GM21515 (cell line): ENCODE results near the gene CYSTM1.

Source experiments
- ATAC-seq: cut with Tn5 transposase; IDR thresholded peaks from one replicate; pipeline ENCODE4 v1.9.1; 2021; ENCODE audit not compliant: unreplicated experiment

Gene CYSTM1, protein sequence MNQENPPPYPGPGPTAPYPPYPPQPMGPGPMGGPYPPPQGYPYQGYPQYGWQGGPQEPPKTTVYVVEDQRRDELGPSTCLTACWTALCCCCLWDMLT

DNA sequence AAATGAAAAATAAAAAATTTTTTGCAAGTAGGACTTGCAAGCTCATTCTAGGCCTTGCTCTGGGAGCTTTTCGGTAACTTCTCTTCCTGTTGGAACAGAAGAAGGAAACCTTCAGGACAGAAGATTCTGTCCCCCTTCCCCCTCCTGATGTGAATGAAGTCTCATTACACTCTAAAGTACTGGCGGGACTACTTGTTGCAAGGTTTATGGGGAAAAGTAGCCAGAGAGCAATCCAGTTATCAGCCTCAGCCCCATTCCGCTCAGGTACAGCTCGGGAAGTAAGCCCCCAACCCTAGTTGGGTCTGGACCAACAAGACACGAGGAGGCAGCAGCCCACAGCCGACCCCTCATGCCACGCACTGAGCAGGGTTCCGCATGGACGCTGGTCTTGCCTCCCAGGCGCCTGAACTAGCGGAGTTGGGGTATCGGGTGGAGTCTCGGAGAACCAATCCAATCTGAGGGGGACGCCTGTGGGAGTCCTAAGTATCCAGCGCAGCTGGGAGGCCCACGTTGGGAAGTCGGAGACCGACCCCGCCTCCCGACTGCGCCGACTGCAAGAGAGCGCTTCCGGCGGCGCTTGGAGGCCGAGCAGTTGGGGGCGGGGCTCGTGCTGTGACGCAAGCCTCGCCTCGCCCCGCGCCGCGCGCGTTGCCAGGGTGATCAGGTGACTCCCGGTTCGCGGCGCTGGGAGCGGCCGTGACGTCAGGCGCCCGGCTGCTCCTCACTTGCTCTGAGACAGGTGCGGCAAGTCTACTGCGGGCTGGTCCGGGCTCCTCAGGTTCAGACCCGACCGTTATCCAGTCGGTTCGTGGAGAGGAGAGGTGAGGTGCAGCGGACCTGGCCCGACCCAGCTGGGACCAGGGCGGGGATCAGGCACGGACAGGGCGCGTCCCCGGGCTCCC, at the start of gene CYSTM1:
CYSTM1 (plus strand) TSS at position 724 of the 902 bp plus-strand sequence. CDS start 19,278 bp downstream, outside the sequence.
- peak; percentile 94 for ATAC-seq

DNA sequence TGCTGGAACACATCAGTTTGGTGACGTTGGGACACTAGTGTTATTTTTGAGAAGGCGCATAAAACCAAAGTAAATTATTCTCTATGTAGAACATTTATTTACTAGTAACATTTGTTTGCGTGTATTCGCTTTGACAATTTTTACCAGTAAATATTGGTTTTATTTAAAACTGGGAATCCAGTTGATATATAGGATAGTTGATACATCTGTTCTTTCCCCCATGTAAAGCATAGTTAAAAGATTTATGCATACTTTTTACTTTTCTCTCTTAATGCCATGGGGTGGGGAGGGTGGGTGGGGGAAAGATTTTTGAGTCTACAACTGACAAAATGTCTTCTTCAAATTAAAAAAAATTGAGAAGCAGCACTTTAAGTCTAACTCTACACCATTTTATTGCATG, 49.4 kb upstream of the CYSTM1 start, which contains the start of gene IGIP:
IGIP (plus strand) TSS at position 301 of the 400 bp plus-strand sequence. CDS start 2,540 bp downstream, outside the sequence.
- no peak for ATAC-seq

DNA sequence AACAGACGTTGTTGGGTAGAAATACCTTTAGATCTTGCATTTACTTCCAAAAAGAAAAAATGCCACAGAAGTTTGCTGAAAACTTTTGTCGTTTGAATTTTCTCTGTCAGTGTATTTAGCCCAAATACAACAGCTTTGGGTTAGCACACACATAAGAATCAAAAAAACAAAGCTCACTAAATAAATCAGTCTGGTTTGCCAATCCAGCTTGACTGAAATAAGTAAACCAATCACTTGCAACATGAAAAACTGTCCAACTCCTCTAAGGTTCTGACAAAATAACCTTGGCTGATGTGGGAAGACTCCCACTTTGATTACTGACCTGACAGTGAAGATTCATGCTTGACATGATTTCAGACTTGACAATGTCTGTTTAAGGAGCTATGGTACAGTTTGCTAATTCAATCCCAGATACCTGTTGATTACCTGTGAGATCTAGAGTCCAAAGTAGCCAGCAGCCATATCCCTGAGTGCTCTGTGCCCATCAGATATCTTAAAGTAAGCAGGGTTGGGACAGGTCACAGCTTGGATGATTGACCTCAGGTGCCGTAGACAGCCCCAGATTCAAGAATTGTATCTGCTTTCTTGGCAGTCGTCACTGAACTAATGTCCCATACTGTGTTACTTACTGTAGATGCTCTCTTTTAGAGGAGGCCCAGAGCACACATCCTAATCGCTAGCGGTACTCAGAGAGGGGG, 48.5 kb upstream of the CYSTM1 start:
- no peak for ATAC-seq

DNA sequence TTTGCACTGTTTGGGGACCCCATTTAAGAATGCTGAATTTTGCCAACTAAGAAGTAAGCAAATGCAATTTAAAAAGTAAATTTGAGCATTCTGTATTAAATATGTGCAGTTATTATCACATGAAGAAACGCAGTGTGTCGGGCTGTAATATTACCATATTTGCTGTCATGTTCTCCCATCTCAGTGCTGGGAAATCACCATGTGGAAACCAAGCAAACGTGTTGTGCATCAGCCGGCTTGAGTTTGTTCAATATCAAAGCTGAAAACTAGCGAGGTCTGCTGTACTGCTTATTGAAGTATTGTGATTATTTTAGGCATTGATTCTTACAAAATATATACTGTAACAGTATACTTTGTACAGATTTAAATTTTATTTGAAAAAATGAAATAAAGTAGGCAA, 46.6 kb upstream of the CYSTM1 start:
- ATAC-seq = no peak

DNA sequence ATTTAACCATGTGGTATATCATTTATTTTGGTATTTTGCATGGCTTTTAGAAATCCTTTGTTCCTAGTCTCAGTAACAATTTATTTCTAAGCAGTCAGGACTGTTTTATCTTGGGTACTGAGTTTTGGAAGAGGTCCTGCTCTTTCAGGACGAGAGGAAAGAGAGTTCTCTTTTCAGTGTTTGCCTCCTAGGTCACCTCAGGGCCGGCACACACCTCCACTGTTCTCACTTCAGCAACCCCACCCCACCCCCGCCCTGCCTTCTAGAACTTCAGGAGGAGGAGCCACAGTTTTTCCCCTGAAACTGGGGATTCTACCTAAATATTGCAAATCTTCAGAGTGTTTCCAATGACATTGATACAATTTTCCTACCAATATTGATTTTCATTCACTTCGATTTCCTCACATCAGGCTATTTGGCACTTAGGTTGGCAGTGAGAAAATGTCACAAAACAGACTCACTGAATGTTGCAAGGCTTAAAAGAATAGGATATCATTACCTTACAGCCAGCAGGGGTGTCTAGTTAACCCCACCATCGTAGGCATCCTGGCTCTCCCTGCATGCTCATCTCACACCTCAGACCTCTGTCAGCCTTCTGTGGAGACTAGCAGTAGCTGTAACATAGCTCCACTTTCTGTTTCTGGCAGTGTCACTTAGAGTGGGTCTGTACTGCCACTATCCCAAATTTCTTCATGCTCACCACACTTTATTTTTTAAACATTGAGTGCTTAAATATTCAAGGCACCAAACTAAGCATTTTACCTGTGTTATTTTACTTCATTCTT, 43.8 kb upstream of the CYSTM1 start:
- ATAC-seq = no peak

DNA sequence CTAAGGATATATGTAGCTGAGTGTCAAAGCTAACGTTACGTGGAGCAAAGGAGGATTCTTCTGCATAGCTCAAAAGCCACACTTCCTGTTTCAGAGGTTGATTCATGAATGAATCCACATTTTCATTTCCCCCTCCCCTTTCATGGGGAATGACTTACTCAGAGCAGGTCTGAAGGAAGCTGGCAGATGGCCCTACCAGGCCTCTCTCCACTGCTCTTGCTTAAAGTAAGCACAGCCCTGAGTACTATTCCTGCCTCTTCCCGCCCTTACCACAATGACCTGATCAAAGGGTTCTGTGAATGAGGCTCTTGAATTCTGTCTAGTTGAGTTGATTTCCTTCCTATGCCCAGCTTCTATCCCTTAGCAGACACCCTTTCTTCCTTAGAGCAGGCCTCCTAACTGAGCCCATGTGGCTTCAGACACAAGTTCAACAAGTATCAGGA, 43.0 kb upstream of the CYSTM1 start:
- no peak for ATAC-seq

DNA sequence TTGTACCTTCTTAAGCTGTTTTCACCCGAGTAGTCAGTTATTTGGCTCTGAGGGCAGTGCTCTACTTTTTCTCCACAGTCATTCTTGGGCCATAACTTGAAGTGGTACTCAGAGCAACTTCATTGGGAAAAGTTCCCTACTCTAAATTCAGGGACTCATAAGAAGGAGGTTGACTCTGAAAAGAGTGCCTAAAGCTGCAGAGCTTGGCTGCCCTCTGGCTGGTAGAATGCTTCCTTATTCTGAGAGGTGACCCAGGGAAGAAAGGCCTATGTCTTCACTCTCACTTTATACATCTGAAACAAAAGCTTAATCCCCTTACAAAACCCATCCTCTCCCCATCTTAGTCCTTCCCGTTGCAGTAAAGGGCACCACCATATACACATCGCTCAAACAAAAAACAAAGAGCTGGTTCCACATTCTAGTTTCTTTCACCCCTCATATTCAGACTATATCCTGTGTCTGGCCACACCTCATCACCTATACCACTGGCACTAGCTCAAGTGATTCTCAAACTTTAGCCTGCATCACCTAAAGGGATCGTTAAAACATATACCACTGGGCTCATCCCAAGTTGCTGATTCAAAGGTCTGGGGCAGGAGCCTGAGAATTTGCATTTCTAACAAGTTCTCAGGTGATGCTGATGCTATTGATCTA, 41.3 kb upstream of the CYSTM1 start:
- no peak for ATAC-seq

DNA sequence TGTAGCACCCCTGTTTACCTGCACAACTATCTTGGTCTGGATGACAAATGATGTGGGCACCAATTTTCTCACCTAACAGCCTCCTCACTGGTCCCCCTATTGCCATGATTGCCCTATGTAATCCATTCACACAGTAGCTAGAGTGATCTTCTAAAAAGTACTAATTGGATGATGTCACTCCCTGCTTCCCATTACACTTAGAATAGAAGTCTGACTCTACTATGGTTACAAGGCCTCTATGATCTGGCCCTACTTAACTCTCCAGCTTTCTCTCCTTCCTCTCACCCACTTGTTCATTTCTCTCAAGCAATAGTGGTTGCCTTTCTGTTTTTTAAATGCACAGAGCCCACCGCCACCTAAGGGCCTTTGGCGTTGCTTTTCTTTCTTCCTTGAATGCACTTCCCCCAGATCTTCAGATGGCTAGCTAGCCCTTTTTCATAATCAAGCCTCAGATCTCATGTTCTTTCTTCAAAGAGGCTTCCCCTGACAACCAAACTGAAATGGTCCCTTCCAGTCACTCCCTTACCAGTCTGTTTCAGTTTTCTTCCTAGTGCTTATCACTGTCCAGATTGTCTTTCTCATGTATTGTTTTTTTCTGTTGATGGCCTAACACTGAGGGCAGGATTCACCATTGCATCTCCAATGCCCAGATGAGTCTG, 40.6 kb upstream of the CYSTM1 start:
- ATAC-seq = no peak

DNA sequence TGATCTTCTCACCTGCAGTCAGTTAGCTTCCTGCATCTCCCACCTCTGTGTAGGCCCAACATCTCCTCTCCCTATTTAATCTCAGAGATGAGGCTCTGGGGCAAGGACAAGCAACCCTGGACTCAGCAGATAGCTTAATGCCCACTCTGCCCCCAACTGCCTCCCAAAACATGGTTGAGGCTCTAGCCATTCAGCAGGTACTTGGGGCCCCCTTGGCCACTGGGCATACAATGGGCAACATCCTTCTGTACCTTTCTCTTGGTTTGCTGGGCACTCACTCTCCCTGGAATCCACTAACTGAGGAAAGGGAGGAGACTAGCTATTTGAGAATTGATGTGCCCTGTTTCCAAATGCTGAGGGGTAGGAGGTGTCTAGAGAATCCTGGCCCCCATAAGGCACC, 39.9 kb upstream of the CYSTM1 start:
- no peak for ATAC-seq

DNA sequence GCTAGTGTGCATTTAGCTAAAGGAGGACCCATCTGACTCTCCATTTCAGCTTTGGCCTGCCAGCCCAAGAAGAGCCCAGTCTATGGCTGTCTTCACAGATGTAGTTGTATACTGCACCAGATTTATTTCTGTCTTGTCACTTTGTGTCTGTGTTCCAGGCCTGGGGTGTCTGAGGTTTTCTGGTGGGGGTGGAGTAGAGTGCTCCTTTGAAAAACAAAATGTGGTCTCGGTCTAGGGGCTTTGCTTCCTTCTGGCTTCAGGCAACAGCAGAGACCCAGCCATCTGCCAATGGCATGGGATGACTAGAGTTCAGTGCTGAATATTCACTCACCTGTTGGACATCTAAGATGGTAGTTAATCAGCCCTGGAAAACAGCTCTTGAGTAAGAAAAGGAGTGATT, 38.4 kb upstream of the CYSTM1 start:
- no peak for ATAC-seq

DNA sequence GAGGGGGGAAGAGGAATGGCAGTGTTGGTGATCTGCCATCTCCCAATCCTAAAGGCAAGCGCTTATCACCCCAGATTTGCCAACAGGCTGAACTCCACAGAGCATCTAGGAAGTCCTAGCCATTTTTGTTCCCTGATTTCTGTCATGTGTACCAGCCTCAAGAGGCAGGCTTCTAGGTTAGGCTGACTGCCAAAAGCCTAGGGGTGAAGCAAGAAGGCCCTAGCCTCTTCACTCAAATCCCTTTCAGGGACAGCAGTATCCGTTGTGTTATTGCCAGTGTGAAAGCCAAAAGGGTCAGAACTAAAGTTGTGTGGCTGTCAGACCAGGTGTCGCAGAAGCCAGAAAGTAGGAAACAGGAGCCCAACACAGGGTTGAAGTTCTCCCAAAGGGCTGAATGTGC, 34.6 kb upstream of the CYSTM1 start:
- ATAC-seq = no peak

DNA sequence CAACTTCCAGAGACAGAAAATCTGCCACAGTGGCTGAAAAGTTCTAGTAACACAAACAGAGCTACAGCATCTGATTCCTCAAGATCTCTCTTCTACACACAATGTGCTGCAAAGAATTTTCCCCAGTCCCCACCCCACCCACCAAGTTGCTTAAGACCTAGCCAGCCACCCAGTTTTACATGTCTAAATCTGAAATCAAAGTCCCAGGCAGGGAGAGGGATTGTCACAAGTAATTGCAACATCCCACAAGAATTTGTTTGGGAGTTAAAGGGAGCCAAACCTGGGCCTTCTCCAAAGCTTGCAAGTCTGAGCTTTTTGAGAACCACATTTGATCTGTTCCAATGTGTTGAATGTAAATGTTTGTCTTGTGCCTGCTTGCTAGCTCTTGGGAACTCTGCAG, 33.7 kb upstream of the CYSTM1 start:
- ATAC-seq = no peak

DNA sequence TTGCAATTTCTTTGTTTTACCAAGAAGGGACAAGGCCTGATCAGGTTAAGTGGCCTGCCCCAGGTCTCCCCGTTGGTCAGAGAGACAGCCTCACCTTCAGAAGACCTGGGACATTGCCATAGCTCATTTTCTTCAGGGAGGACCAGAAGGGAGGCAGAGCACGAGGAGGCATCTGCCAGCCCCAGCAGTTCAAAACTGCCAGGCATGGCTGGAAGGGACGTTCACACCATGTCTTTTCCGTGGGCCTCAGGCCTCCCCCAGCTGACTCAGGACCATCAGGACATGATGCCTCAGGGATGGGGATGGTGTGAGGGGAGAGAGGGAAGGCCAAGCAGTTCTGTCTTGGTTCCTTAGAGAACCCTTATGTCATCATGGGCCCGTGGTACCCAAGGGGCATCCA, 32.7 kb upstream of the CYSTM1 start:
- no peak for ATAC-seq

DNA sequence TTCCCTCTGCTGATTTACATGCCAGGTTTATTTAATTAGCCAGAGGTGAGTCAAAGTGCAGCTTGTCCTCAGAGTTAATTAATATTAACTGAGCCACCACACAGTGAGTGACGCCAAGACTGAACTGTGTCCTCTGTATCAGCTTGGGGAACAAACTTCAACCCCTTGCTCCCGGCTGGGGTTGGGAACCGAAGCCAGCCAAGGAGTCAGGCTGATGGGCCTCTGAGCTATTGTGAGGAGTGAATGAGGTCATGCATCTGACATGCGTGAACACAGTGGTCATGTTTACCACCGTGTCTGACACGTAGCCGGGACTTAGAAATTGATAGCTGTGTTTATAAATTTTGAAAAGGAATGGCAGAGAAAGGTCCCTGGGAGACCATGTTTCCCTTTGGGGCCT, 32.1 kb upstream of the CYSTM1 start:
- ATAC-seq = no peak

DNA sequence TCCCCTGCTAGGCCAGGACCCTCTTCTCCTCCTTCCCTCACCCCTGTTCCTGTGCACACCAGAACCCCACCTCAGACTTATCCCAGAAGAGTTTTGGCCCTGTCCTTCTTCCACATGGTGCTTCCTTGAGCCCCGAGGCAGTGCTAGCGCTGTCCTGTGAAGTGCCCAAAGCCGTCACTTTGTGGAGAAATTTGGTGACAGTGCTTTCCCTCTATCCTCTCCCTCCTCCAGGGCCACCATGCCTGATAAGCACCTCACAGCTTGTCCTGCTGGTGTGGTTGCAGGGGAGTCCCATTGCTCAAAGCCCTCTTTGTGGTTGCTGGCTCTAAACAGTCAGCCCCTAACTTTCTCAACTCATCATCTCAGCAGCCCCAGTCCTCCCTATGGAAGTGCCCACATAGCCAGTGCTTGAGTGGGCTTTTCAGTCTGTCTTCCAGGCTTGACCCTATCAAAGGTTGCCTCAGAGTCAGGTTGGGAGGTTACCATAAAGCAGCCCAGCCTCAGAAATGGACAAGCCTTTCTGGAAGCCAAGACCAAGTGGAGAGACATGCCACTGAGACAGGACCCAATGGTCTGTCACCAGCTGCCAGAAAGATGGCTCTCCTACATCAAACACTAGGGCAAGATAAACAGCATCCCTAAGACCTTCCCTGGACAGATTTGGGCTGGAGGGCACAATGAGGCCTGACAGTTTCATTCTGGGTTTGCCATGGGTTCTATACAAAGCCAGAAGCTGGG, 31.3 kb upstream of the CYSTM1 start:
- no peak for ATAC-seq

DNA sequence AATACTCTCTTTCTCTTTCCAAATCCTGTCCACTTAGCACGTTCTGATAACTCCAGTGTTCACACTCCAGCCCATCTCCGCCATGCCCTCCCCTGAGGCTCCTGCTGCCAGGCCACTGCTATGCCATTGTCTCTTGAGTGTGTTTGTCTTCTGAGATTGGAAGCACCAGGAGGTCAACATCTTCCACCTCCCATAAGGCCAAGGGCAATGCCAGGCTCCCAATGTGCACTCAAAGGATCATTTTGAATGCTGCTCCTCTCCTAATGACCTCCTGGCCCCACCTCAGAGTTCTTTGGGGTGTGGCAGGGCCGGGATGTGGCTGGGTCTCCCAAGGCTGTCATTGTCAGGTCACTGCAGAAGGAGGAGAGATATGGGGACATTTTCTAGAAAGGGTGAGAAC, 29.7 kb upstream of the CYSTM1 start:
- ATAC-seq = no peak

DNA sequence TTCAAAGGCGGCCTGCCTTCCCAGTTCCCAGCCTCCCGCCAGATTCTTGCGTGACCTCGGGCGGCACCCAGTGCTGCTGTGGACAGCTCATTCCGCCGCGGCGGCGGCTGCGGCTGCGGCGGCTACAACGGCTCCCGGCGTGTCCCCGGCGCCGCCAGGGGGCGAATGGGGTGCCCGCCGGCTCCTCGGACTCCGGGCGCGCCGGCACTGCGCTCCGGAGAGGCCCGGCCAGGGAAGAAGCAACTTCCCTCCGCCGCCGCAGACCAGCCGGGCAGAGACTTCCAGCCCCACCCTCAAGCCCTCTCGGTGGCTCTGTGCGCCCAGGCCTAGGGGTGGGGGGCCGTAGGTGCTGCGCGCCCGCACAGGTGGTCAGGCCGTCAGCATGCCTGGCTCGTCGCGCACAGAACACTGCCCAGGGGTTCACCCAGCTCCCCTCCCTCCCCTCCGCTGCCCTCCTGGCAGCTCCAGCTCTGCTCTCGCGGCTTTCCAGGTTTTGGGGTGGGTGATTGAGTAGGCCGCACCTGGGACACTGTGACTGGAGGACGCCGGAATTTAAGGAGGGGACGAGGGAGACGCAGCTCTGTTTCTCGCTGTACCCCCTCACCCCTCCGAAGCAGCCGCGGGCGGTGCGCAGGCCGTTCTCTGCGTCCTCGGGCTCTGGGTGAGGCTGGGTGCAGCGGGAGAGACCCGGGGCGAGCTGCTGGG, 29.0 kb upstream of the CYSTM1 start:
- no peak for ATAC-seq

DNA sequence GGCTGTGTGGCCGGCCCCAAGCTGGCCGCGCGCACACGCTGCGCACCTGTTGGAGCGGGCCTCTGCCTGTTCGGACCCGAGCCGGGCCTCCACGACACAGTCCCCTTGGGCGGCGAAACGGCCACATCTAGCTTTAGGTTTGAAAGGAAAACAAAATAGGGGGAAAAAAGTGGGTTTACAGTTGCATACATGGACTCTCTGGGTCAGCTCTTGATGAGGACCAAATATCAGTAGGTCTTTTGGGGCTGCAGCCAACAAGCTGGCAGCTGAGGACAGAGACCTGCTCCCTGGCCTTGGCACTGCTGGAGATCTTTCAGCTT, 28.5 kb upstream of the CYSTM1 start:
- no peak for ATAC-seq

DNA sequence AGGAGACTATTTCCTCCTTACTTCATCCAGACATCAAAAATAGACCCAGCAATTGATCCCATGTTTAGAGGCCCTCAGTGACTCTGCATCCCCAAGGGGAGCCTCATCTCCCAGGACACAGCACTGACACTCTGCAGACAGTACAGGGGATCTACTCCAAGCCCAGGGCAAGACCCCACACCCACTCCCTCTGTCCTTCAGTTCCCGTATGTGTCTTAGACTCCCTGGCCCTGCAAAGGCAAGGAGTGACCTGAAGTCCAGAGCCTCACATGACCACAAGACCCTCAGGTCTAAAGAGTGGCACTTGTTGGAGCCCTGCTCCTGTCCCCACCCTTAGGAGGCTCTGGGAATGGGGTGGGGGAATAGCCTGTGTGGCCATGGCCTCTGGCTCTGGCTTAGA, 27.5 kb upstream of the CYSTM1 start:
- ATAC-seq = no peak
